ENCODE measurements around the gene CPLX4. TPM values are rescaled to one million over a fixed set of nuclear protein-coding genes. Genes with fewer than 3 reads are reported as not detected.

CPLX4 gene
- total and polyA plus RNA-seq, 7 experiments from 2014 or later: not detected

- H3K36me3 Mint-ChIP-seq: peaks cover 0 to 4% (median 0%) of the 10 kb centered on the region in 5 donors
- peaks cover 78 to 86% (median 80%) of the 10 kb centered on the region in 5 donors for H3K27me3 Mint-ChIP-seq
- no peaks in the 10 kb centered on the region for H3K9me3 Mint-ChIP-seq
- ATAC-seq: no peak
- intact Hi-C loops (cut with micrococcal nuclease): loop anchor here in 1 of 2 donors (5.0 to 10.0 kb wide), 2 partner anchors 424 to 1838 kb away; partner anchors contain the start of gene CCBE1
- Histone ChIP-seq H3K27me3 (ENCODE audit: control insufficient read depth in 2 of 2, insufficient read depth in 2 of 2, low read length in 2 of 2) (peaks cover 7% of the 10 kb centered on the region in 2 donors), H3K36me3 (ENCODE audit: control insufficient read depth in 2 of 3, insufficient read depth in 3 of 3, low read length in 3 of 3) (no peaks in the 10 kb centered on the region), H3K4me1 (ENCODE audit: control insufficient read depth in 2 of 2, insufficient read depth in 2 of 2, low read length in 2 of 2) (no peaks in the 10 kb centered on the region), H3K27ac (ENCODE audit: low read depth, low read length) (no peak overlapping the region), H3K4me3 (ENCODE audit: low read length) (no peak overlapping the region), H3K9me3 (ENCODE audit: control insufficient read depth in 2 of 3, low read length in 3 of 3) (no peaks in the 10 kb centered on the region)
- POLR2A ChIA-PET: no interaction called here
- H3K4me1 Mint-ChIP-seq: peaks cover 16 to 55% (median 27%) of the 10 kb centered on the region in 7 donors
- DNase-seq: no peak
- CTCF ChIA-PET: no interaction called here
- no peak overlapping the region for H3K27ac Mint-ChIP-seq
- peak overlapping the region in 5 of 10 donors; percentile 3 to 83 (median 15) for H3K4me3 Mint-ChIP-seq
Observed at GRCh38 chr18:59270689-59271257, 47.7 kb downstream of the CPLX4 start.

- no peak overlapping the region for H3K4me3 ChIP-seq (ENCODE audit: low read length)
- POLR2A ChIA-PET: interaction anchor here (0.6 kb wide), 1 partner anchor 133 kb away, joined by 3 read pairs; no protein-coding TSS in a partner anchor
- no peak overlapping the region for H3K27ac ChIP-seq (ENCODE audit: low read depth, low read length)
- H3K4me1 Mint-ChIP-seq: peaks cover 16 to 57% (median 27%) of the 10 kb centered on the region in 7 donors
- CTCF ChIA-PET: interaction anchor here (0.7 kb wide), 1 partner anchor 908 kb away, joined by 5 read pairs; no protein-coding TSS in a partner anchor
- no peaks in the 10 kb centered on the region for H3K9me3 ChIP-seq (ENCODE audit: control insufficient read depth in 2 of 3, low read length in 3 of 3)
- peaks cover 7% of the 10 kb centered on the region in 2 donors for H3K27me3 ChIP-seq (ENCODE audit: control insufficient read depth in 2 of 2, insufficient read depth in 2 of 2, low read length in 2 of 2)
- H3K4me1 ChIP-seq (ENCODE audit: control insufficient read depth in 2 of 2, insufficient read depth in 2 of 2, low read length in 2 of 2): no peaks in the 10 kb centered on the region
- DNase-seq (no peak), ATAC-seq (no peak)
- no peaks in the 10 kb centered on the region for H3K36me3 ChIP-seq (ENCODE audit: control insufficient read depth in 2 of 3, insufficient read depth in 3 of 3, low read length in 3 of 3)
- H3K27ac Mint-ChIP-seq: no peak overlapping the region
- H3K27me3 Mint-ChIP-seq: peaks cover 70 to 86% (median 73%) of the 10 kb centered on the region in 5 donors
- intact Hi-C loops (cut with micrococcal nuclease): loop anchor here in 1 of 2 donors (1.0 to 10.0 kb wide), 4 partner anchors 88 to 1837 kb away; partner anchors contain the start of genes CCBE1 and LMAN1
- peaks cover 0 to 3% (median 0%) of the 10 kb centered on the region in 5 donors for H3K36me3 Mint-ChIP-seq
- H3K9me3 Mint-ChIP-seq: no peaks in the 10 kb centered on the region
- peak overlapping the region; percentile 10 to 83 (median 66) for H3K4me3 Mint-ChIP-seq
Observed at GRCh38 chr18:59269563-59270119, 48.8 kb downstream of the CPLX4 start.

DNA sequence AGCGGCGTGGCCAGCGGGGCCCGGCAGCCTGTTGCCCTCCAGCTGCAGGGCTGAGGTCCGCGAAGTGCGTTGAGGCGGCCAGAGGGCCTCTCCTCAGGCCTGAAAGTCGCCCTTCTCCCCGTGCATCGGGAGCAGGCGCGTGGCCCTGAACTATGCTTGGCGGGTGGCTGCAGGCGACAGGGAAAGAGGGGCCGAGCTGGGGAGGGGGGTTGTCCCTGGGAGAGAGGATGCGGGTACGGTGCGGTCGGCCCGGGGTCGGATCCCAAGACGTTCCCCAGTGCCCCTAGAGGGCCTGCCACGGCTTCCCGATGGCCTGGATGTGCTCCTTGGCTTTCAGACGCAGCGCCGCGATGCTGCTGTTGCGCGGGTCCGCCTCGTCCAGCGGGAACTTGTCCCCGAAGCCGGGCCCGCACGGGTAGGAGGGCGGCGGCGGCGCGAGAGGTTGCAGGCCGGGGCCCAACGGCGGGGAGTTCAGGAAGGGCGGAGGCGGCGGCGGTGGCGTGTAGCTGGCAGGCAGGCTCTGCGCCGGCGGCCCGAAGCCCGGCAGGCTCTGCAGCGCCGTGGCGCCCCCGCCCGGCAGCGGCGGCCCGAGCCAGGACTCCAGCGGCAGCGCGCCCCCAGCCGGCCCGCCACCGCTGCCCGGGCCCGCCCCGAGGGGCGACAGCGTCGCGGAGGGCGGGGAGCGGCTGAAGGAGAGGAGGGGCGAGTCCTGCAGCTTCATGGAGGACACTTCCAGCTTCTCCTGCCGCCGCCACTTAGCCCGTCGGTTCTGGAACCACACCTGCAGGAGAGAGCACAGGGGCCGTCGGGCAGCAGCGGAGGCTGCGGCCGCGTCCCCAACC lies 49.5 kb downstream of the CPLX4 start:
- no peaks in the 10 kb centered on the region for H3K4me1 ChIP-seq (ENCODE audit: control insufficient read depth in 2 of 2, insufficient read depth in 2 of 2, low read length in 2 of 2)
- no peak overlapping the region for H3K27ac Mint-ChIP-seq
- peak; percentile 40 for ATAC-seq
- peaks cover 64 to 86% (median 71%) of the 10 kb centered on the region in 5 donors for H3K27me3 Mint-ChIP-seq
- peaks cover 0 to under 1% (median 0%) of the 10 kb centered on the region in 11 donors for H3K9me3 Mint-ChIP-seq
- intact Hi-C loops (cut with micrococcal nuclease): loop anchor here in 1 of 2 donors (1.0 to 5.0 kb wide), 2 partner anchors 88 to 185 kb away; partner anchors contain the start of gene LMAN1
- POLR2A ChIA-PET: interaction anchor here (0.6 kb wide), 1 partner anchor 133 kb away, joined by 3 read pairs; no protein-coding TSS in a partner anchor
- peak overlapping the region in 7 of 10 donors; percentile 36 to 83 (median 71) for H3K4me3 Mint-ChIP-seq
- H3K27ac ChIP-seq (ENCODE audit: low read depth, low read length): no peak overlapping the region
- H3K27me3 ChIP-seq (ENCODE audit: control insufficient read depth in 2 of 2, insufficient read depth in 2 of 2, low read length in 2 of 2): peaks cover 7% of the 10 kb centered on the region in 2 donors
- no peaks in the 10 kb centered on the region for H3K36me3 ChIP-seq (ENCODE audit: control insufficient read depth in 2 of 3, insufficient read depth in 3 of 3, low read length in 3 of 3)
- DNase-seq: peak in 1 of 9 donors; percentile 61
- H3K4me3 ChIP-seq (ENCODE audit: low read length): no peak overlapping the region
- no peaks in the 10 kb centered on the region for H3K36me3 Mint-ChIP-seq
- CTCF ChIA-PET: no interaction called here
- peaks cover 16 to 54% (median 27%) of the 10 kb centered on the region in 7 donors for H3K4me1 Mint-ChIP-seq
- H3K9me3 ChIP-seq (ENCODE audit: control insufficient read depth in 2 of 3, low read length in 3 of 3): no peaks in the 10 kb centered on the region

DNA sequence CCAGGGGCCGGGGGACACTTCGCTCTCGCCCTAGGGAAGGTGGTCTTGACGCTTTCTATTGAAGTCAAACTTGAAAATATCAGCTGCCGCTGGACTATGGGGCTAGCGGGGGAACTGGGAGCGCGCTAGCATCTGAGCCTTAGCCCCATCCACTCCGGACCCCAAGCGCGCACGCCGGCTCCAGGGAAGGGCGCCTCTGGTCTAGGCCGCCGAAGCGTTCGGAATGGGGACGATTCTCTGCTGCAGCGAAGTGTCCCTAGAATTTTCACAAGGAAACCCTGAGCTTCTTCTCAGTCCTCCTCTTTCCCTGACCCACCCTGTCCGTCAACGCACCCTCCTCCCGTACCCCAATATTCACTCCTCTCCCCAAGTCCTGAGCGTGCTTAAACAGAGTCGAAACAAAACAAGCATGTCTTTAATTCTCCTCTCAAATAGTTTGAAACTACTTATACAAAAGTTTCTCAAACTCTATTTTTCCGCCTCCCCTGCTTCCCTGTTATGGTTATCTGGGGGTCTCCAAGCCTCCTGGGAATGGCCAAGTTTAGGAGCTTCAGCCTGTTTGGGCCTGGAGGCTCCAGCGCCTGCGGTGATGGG lies 50.2 kb downstream of the CPLX4 start:
- POLR2A ChIA-PET: no interaction called here
- Histone ChIP-seq H3K4me1 (ENCODE audit: control insufficient read depth in 2 of 2, insufficient read depth in 2 of 2, low read length in 2 of 2) (no peaks in the 10 kb centered on the region), H3K27ac (ENCODE audit: low read depth, low read length) (no peak overlapping the region), H3K27me3 (ENCODE audit: control insufficient read depth in 2 of 2, insufficient read depth in 2 of 2, low read length in 2 of 2) (peaks cover 7% of the 10 kb centered on the region in 2 donors), H3K4me3 (ENCODE audit: low read length) (no peak overlapping the region), H3K36me3 (ENCODE audit: control insufficient read depth in 2 of 3, insufficient read depth in 3 of 3, low read length in 3 of 3) (no peaks in the 10 kb centered on the region), H3K9me3 (ENCODE audit: control insufficient read depth in 2 of 3, low read length in 3 of 3) (no peaks in the 10 kb centered on the region)
- Mint-ChIP-seq H3K9me3 (peaks cover 0 to 7% (median 0%) of the 10 kb centered on the region in 11 donors), H3K4me3 (peak overlapping the region in 7 of 10 donors; percentile 21 to 83 (median 46)), H3K27ac (no peak overlapping the region), H3K36me3 (no peaks in the 10 kb centered on the region), H3K4me1 (peaks cover 11 to 52% (median 24%) of the 10 kb centered on the region in 7 donors), H3K27me3 (peaks cover 65 to 87% (median 72%) of the 10 kb centered on the region in 5 donors)
- CTCF ChIA-PET: interaction anchor here (0.6 kb wide), 1 partner anchor 60 kb away, joined by 3 read pairs; no protein-coding TSS in a partner anchor
- intact Hi-C loops (cut with micrococcal nuclease): loop anchor here in 1 of 2 donors (5.0 kb wide), 1 partner anchor 89 kb away; the partner anchor contains the start of gene LMAN1
- DNase-seq: no peak
- ATAC-seq: no peak

DNA sequence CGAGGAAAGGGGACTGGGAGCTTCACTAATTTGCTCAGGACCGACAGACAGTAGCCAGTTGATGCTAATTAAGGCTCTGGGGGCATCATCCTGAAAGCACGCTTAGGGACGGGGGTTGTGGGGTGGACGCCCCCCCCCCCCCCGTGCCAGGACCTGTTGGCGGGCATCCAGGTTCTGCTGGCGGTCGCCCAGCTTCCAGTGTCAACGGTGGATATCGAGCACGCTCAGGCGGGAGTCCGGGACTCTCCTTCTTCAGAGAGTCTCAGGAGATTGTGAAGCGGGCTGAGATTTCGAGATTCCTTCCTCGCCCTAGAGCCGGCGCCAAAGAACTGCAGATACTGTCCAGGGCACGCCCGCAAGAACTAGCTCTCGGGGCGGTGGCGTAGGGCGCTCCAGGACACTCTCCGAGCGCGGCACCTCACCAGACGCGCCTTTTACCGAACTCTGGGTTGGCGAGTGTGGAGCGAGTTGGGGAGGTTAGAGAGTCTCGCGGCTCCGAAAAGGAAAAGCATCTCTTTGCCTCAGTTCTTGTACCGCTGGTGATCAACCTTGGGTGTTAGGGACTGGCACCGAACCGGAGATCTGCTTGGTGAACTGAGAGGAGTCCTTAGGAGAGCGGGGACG lies 50.8 kb downstream of the CPLX4 start:
- Mint-ChIP-seq H3K9me3 (peaks cover 0 to 11% (median 0%) of the 10 kb centered on the region in 11 donors), H3K36me3 (no peaks in the 10 kb centered on the region), H3K27me3 (peaks cover 71 to 93% (median 78%) of the 10 kb centered on the region in 5 donors), H3K4me1 (peaks cover 11 to 52% (median 24%) of the 10 kb centered on the region in 7 donors), H3K4me3 (peak overlapping the region in 5 of 10 donors; percentile 34 to 83 (median 45)), H3K27ac (no peak overlapping the region)
- H3K27ac ChIP-seq (ENCODE audit: low read depth, low read length): no peak overlapping the region
- H3K4me3 ChIP-seq (ENCODE audit: low read length): no peak overlapping the region
- H3K27me3 ChIP-seq (ENCODE audit: control insufficient read depth in 2 of 2, insufficient read depth in 2 of 2, low read length in 2 of 2): peaks cover 7% of the 10 kb centered on the region in 2 donors
- no peaks in the 10 kb centered on the region for H3K4me1 ChIP-seq (ENCODE audit: control insufficient read depth in 2 of 2, insufficient read depth in 2 of 2, low read length in 2 of 2)
- H3K9me3 ChIP-seq (ENCODE audit: control insufficient read depth in 2 of 3, low read length in 3 of 3): no peaks in the 10 kb centered on the region
- POLR2A ChIA-PET: no interaction called here
- DNase-seq: no peak
- ATAC-seq: no peak
- intact Hi-C loops (cut with micrococcal nuclease): loop anchor here in 1 of 2 donors (5.0 kb wide), 1 partner anchor 90 kb away; the partner anchor contains the start of gene LMAN1
- H3K36me3 ChIP-seq (ENCODE audit: control insufficient read depth in 2 of 3, insufficient read depth in 3 of 3, low read length in 3 of 3): no peaks in the 10 kb centered on the region
- CTCF ChIA-PET: interaction anchor here (0.6 kb wide), 1 partner anchor 59 kb away, joined by 3 read pairs; no protein-coding TSS in a partner anchor

Measured in naive thymus-derived CD4-positive, alpha-beta T cell (primary cell).